WTC11 (cell line): ENCODE data around the gene CDH13. TPM values are rescaled to one million over a fixed set of nuclear protein-coding genes. Genes with fewer than 3 reads are reported as not detected.

Experiments used
- ATAC-seq: fragments of 200-7000 bp; cut with Tn5 transposase; 2 replicates; pipeline ENCODE4 v1.10.0; 2021; ENCODE audit warnings: mild to moderate bottlenecking, moderate library complexity
- CTCF ChIA-PET: fragments of 300-600 bp; sonication (Branson Sonifier 250); formaldehyde crosslinking; loops from one replicate; lab custom pipeline; 2021; ENCODE audit warnings: antibody characterized with exemption; lab: Charles Lee
- POLR2A ChIA-PET: fragments of 350-600 bp; sonication (Branson Sonifier 250); formaldehyde crosslinking; loops from one replicate; lab custom pipeline; 2021; ENCODE audit warnings: antibody characterized with exemption; lab: Charles Lee
- DNase-seq: peaks from one replicate; pipeline ENCODE4 v3.0.0; 2021; ENCODE audit warnings: low spot score
- H3K27ac Mint-ChIP-seq: 2 replicates; pipeline ENCODE4 v1.8.0; 2021; ENCODE audit warnings: mixed read lengths
- H3K27me3 Mint-ChIP-seq: 2 replicates; pipeline ENCODE4 v1.8.0; 2021; ENCODE audit warnings: low read depth, mild to moderate bottlenecking, moderate library complexity, mixed read lengths
- H3K36me3 Mint-ChIP-seq: 2 replicates; pipeline ENCODE4 v1.8.0; 2021; ENCODE audit warnings: mixed read lengths
- H3K4me1 Mint-ChIP-seq: 2 replicates; pipeline ENCODE4 v1.8.0; 2022; ENCODE audit warnings: mixed read lengths
- H3K4me3 Mint-ChIP-seq: 2 replicates; pipeline ENCODE4 v1.8.0; 2021; ENCODE audit warnings: mild to moderate bottlenecking, moderate library complexity, mixed read lengths
- H3K9me3 Mint-ChIP-seq: 2 replicates; pipeline ENCODE4 v1.8.0; 2021; ENCODE audit warnings: mixed read lengths
- AR ChIP-seq: fragments of 250-450 bp; sonication (Bioruptor Pico); IDR thresholded peaks from 2 replicates; pipeline ENCODE4 v1.9.0; 2021; ENCODE audit warnings: mild to moderate bottlenecking
- ATF2 ChIP-seq: sonication (generic); formaldehyde crosslinking; IDR thresholded peaks from 2 replicates; pipeline ENCODE4 v1.8.1; 2022; ENCODE audit warnings: low read depth, missing genetic modification reagents, borderline replicate concordance
- CDX4 ChIP-seq: fragments of 250-450 bp; sonication (Bioruptor Pico); IDR thresholded peaks from 2 replicates; pipeline ENCODE4 v1.9.0; 2021; ENCODE audit warnings: moderate library complexity, mild to moderate bottlenecking, inconsistent platforms, borderline replicate concordance
- ERG ChIP-seq: fragments of 250-450 bp; sonication (Bioruptor Pico); IDR thresholded peaks from 2 replicates; pipeline ENCODE4 v1.8.0; 2021; ENCODE audit warnings: mild to moderate bottlenecking
- MAX ChIP-seq: sonication (generic); formaldehyde crosslinking; IDR thresholded peaks from 2 replicates; pipeline ENCODE4 v1.8.0; 2022; ENCODE audit warnings: mild to moderate bottlenecking, missing genetic modification reagents
- NFYB ChIP-seq: sonication (generic); formaldehyde crosslinking; conservative IDR thresholded peaks from 2 replicates; pipeline ENCODE4 v1.8.0; 2022; ENCODE audit warnings: low read depth, missing genetic modification reagents
- NR1H2 ChIP-seq: sonication (generic); formaldehyde crosslinking; IDR thresholded peaks from 2 replicates; pipeline ENCODE4 v1.9.0; 2021; ENCODE audit warnings: mild to moderate bottlenecking, moderate library complexity, missing genetic modification reagents
- NR2C2 ChIP-seq: sonication (generic); formaldehyde crosslinking; IDR thresholded peaks from 2 replicates; pipeline ENCODE4 v1.8.0; 2022; ENCODE audit warnings: mild to moderate bottlenecking, missing genetic modification reagents
- PRDM15 ChIP-seq: sonication (generic); formaldehyde crosslinking; IDR thresholded peaks from 2 replicates; pipeline ENCODE4 v1.8.0; 2022; ENCODE audit warnings: missing genetic modification reagents
- TCF7 ChIP-seq: sonication (generic); formaldehyde crosslinking; IDR thresholded peaks from 2 replicates; pipeline ENCODE4 v1.8.0; 2022; ENCODE audit warnings: mild to moderate bottlenecking, low read depth, missing genetic modification reagents, moderate library complexity
- USF2 ChIP-seq: sonication (generic); formaldehyde crosslinking; IDR thresholded peaks from 2 replicates; pipeline ENCODE4 v1.8.1; 2023; ENCODE audit warnings: mild to moderate bottlenecking, missing genetic modification reagents, moderate library complexity
- ZNF138 ChIP-seq: sonication (generic); formaldehyde crosslinking; conservative IDR thresholded peaks from 2 replicates; pipeline ENCODE4 v1.8.1; 2022; ENCODE audit warnings: mild to moderate bottlenecking, moderate library complexity, missing genetic modification reagents
- ZNF263 ChIP-seq: sonication (generic); formaldehyde crosslinking; IDR thresholded peaks from 2 replicates; pipeline ENCODE4 v1.8.1; 2022; ENCODE audit warnings: low read depth, mild to moderate bottlenecking, moderate library complexity, missing genetic modification reagents
- ZNF281 ChIP-seq: sonication (generic); formaldehyde crosslinking; IDR thresholded peaks from 2 replicates; pipeline ENCODE4 v1.8.0; 2023; ENCODE audit warnings: mild to moderate bottlenecking, missing genetic modification reagents
- total RNA-seq: library from RNA; stranded (reverse); gene quantifications from 3 replicates; pipeline ENCODE4 v1.2.3, GENCODE V29; 2021

Gene CDH13
- total RNA-seq, 1 experiment from 2014 or later: 0.81 TPM

GRCh38 chr16:83682868-83683235, 1056.1 kb downstream of the CDH13 start (continued):
- TF ChIP-seq PRDM15 (CRISPR knock-in tag) (no peak), USF2 (no peak)

- CTCF ChIA-PET: no interaction called here
- no peaks in the 10 kb centered on the region; the same call in 1 of the 2 replicates for H3K9me3 Mint-ChIP-seq
- no peak for TF ChIP-seq ZNF263 (CRISPR knock-in tag)
- no peak for TF ChIP-seq NR2C2 (CRISPR knock-in tag)
- no peak for TF ChIP-seq ZNF138 (CRISPR knock-in tag)
- no peak for TF ChIP-seq NFYB
- no peak for TF ChIP-seq TCF7 (CRISPR knock-in tag)
- no peak for TF ChIP-seq ZNF281 (CRISPR knock-in tag)
- TF ChIP-seq AR (CRISPR knock-in tag): no peak
- TF ChIP-seq MAX (CRISPR knock-in tag): no peak
- no peak for TF ChIP-seq CDX4 (CRISPR knock-in tag)
- no peak for TF ChIP-seq ERG (CRISPR knock-in tag)
- no peak for TF ChIP-seq ATF2
- TF ChIP-seq NR1H2 (CRISPR knock-in tag): no peak
- no peak overlapping the region for H3K4me3 Mint-ChIP-seq
- ATAC-seq: no peak
- H3K4me1 Mint-ChIP-seq: peaks cover 22% of the 10 kb centered on the region
- DNase-seq: no peak
- no peak overlapping the region for H3K27ac Mint-ChIP-seq
- POLR2A ChIA-PET: no interaction called here
- H3K27me3 Mint-ChIP-seq: no peaks in the 10 kb centered on the region
- no peaks in the 10 kb centered on the region for H3K36me3 Mint-ChIP-seq
Observed at GRCh38 chr16:83685615-83686165, 1058.9 kb downstream of the CDH13 start.
